NCI-H1105 treated with DMSO at 0.1 percent for 48 hours (cell line): Measurements from ENCODE around the gene LRFN5.

ENCODE experiments used
- DNase-seq: peaks from one replicate; lab custom pipeline; 2025; lab: John Stamatoyannopoulos, UW

The LRFN5 gene

DNA sequence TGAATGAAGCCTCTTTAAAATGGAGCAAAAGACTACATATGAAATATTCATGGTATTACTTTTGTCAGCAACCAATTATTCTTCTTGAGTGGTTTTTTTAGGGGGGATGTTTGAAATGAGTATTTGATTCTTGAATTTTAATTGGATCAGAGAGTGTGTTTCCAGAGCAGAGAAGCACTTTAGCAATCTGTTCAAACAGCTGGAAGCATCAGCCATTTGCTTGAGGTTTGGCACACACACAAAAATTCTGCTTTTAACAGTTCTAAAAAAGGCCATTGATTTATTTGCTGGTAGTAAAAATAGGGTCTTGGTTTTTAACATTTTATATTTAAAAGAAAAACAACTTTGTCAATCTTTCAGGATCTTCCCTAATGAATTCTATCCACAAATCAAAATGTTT, 292.7 kb downstream of the LRFN5 start:
- peak; percentile 99 for DNase-seq

DNA sequence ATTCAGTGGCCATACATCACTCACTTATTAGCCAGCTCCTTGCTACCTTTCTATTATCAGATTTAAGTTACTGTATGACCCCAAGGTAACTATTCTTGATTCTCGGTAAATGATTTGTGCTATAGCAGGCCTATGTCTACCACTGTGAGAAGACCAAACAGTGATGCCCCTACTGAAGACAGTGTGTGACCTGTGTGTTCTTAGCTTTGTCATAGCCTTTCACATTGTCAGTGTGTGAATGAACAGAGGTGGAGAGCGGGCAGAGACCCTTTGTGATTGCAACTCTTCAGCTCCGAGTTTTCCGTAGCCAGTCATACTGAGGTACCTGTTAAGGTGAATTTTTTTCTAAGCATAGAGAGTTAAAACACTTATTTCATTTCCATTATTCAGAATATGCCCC, 294.0 kb downstream of the LRFN5 start:
- DNase-seq = no peak

DNA sequence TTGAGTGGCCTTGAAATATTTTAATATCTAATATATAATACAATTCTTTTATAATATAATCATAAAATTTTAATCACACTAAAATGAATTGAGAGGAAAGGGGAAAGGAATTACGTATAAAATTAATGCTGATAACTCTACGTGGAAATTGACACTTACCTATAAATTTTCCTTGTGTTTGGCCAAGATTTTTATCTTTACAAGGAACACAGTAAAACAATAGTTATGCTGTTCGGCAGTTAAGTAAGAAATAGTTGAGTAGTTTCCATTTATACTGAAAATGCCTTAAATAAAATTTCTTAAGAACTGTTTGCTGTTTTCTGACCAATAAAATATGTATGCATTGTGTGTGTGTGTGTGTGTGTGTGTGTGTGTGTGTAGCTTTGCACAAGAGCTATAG, 294.4 kb downstream of the LRFN5 start:
- no peak for DNase-seq

DNA sequence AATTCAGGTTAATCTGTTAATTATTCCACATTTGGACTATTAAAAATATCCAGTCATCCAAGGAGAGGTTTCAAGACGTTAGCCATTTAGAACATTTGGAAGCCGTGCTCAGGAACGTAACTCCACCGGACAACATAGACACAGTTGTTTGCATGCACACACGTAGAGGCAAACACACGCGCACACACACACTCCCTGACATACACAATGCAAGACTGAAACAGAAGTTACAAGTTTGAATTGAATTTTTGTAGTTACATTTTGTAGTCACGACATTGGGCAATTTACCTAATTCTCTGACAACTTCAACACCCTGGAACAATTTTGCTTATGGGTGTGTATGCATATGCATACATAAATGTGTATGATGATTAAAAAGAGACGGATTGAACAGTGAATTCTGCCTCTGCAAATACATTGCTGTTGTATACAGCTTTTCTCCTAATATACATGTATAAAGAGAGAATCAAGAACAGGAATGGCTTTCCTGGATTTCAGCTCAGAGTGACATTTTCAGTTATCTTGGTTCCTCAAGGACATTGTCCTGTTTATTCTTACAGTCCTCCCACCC, 298.8 kb downstream of the LRFN5 start:
- DNase-seq = no peak

DNA sequence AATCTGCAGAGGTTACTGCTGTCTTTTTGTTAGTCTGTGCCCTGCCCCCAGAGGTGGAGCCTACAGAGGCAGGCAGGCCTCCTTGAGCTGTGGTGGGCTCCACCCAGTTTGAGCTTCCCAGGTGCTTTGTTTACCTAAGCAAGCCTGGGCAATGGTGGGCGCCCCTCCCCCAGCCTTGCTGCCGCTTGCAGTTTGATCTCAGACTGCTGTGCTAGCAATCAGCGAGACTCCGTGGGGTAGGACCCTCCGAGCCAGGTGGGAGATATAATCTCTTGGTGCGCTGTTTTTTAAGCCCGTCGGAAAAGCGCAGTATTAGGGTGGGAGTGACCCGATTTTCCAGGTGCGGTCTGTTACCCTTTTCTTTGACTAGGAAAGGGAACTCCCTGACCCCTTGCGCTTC, 304.5 kb downstream of the LRFN5 start:
- DNase-seq = peak; percentile 75

DNA sequence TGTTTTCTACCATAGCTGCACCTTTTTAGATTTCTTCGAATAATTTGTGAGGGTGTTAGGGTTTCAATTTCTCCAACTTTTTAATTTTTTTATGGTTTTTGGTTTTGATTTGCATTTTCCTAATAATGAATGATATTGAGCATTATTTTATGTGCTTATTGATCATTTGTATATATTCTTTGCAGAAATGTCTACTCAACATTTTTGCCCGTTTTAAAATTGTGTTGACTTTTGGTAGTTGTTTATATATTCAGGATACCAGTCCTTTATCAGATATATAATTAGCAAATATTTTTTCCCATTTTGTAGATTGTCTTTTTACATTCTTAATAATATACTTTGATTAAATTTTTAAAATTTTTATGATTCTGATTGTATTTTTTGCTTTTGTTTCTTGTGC, 306.7 kb downstream of the LRFN5 start:
- DNase-seq = no peak

DNA sequence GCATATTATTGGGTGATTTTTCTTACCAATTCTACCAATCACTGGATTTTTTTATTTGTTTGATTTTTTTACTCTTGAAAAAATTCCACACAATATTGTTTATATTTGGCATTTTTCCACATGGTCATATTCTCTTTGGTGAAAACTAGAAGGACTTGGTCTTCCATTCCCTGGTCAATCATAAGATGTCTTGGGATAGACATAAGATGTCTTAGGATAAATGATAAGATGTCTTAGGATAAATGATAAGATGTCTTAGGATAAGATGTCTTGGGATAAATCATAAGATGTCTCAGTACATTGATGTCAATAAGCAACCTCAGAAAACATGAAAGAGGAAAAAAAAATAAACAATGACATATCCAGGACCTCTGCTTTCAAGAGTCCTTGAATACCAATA, 309.1 kb downstream of the LRFN5 start:
- DNase-seq = no peak

DNA sequence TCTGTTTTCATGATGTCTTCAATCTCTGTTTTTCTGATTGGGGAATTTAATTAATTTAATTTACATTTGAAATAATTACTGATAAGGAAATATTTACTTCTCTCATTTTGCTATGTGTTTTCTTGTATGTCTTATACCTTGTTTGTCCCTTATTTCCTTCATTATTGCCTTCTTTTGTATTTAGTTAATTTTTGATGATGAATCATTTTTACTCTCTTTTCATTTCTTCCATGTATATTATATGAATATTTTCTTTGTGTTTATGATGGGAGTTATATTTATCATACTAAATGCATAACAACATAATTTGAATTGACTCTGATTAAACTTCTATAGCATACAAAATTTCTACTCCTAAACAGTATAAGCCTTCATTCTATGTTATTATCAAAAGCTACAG, 309.6 kb downstream of the LRFN5 start:
- no peak for DNase-seq

DNA sequence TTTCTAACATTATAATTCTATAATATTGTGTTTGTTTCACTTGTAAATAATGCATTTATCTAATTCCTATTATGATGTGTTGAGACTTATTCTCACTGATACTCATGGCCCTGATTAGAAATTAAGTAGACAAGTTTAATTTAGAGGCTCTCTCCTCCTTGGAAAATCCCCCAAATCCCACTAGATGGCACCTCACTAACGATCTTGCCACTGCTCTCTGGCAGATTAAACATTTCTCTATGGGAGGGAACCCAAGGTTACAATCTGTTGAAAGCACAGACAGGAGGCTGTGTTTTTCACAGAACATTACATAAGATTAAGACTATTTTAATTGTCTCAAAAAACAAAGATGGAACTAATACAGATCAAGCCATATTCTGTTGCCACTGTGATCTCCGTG, 318.7 kb downstream of the LRFN5 start:
- DNase-seq = peak; percentile 81

DNA sequence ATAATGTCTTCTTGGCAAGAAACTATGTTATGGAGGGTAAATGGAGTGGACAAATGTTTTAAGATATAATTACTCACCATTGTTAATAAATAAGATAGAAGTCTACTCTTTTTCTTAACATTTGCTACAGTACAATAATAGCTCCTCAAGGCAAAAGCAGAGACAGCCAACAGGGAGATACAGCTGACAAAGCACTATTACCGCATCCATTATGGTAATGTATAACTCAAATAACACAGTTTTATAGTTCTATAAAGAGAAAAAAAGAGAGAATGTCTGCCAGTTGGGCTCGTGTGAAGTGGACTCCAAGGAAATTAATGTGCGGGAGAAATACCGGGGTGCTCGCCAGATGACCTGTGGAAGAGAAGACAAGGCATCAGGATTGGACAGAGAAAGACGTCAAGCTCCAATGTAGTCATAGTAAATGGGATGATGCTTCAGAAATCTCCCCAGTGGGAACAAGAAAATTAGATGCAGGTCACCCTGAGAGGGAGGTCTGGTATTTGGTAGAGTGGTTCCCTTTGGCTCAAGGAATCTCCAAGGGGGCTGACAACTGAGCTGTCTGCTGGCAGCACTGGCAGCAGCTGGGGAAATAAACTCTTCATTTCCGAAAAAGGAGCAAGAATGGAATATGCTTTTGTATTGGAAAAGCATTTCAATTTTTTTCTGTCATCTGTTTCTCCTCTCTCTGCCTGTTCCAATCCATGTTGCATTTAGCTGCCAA, 343.9 kb downstream of the LRFN5 start:
- peak; percentile 48 for DNase-seq
